Endothelial cell of umbilical vein (primary cell): ENCODE results near the gene ZNF202. TPM values are rescaled to one million over a fixed set of nuclear protein-coding genes. Genes with fewer than 3 reads are reported as not detected.

Experiments used
- BruUV-seq: library from RNA; stranded (reverse); fragments of 400-500 nt; replicated peaks from 2 replicates; lab custom pipeline; 2021; lab: Mats Ljungman, UMichigan
- CTCF ChIA-PET: fragments of 300-600, 350-600 bp; sonication (Branson Sonifier 250); formaldehyde crosslinking; loops from one replicate; lab custom pipeline; 2021; ENCODE audit warnings: antibody characterized with exemption, inconsistent platforms; lab: Charles Lee
- POLR2A ChIA-PET: fragments of 300-600, 350-600 bp; sonication (Branson Sonifier 250); formaldehyde crosslinking; loops from one replicate; lab custom pipeline; 2021; ENCODE audit warnings: antibody characterized with exemption, inconsistent platforms; lab: Charles Lee
- DNase-seq: peaks from one replicate; pipeline ENCODE4 v3.0.0-alpha.2; 2011; ENCODE audit warnings: low read depth, low spot score
- FAIRE-seq: peaks from 2 replicates; lab custom pipeline; 2011; peaks lifted over from hg19 to GRCh38; lab: Jason Lieb, UNC
- H2AFZ ChIP-seq: 2 replicates; pipeline ENCODE4 v1.6.0; 2012; ENCODE audit warnings: low read depth, low read length, control low read depth, inconsistent platforms
- H3K27ac ChIP-seq: 2 replicates; pipeline ENCODE4 v1.5.1; 2011; ENCODE audit warnings: low read depth, mild to moderate bottlenecking, control low read depth, low read length, moderate library complexity; ENCODE audit not compliant: insufficient read depth
- H3K27me3 ChIP-seq, 2 experiments: 2 replicates each; pipeline versions ENCODE4 v1.6.0 to v1.6.1; 2011; ENCODE audit warnings: low read length in 2 of 2, mixed read lengths in 1 of 2; ENCODE audit not compliant: control insufficient read depth in 2 of 2, insufficient read depth in 2 of 2
- H3K36me3 ChIP-seq, 2 experiments: 2 replicates in 1 of 2; 3 replicates in 1 of 2; pipeline ENCODE4 v1.5.1; 2011; ENCODE audit warnings: low read length in 2 of 2, mild to moderate bottlenecking in 1 of 2, moderate library complexity in 1 of 2; ENCODE audit not compliant: control insufficient read depth in 2 of 2, insufficient read depth in 2 of 2; ENCODE audit errors: extremely low read depth in 1 of 2
- H3K4me1 ChIP-seq: 3 replicates; pipeline ENCODE4 v1.5.1; 2011; ENCODE audit warnings: mild to moderate bottlenecking, low read length; ENCODE audit not compliant: control insufficient read depth, insufficient read depth; ENCODE audit errors: extremely low read depth
- H3K4me2 ChIP-seq: 2 replicates; pipeline ENCODE4 v1.6.1; 2011; ENCODE audit warnings: low read length, control low read depth, mixed read lengths; ENCODE audit not compliant: insufficient read depth
- H3K4me3 ChIP-seq, 3 experiments: fragments of 200-600 bp in 1 of 3; sonication (generic), shearing (Covaris generic) in 1 of 3; replicated peaks in 1 of 3; 2 replicates each; pipeline ENCODE4 v1.5.1; 2011 to 2016; ENCODE audit warnings: control low read depth in 3 of 3, low read length in 3 of 3, mild to moderate bottlenecking in 2 of 3, inconsistent platforms in 1 of 3, low read depth in 1 of 3, moderate library complexity in 1 of 3; ENCODE audit not compliant: insufficient read depth in 1 of 3
- H3K79me2 ChIP-seq: 2 replicates; pipeline ENCODE4 v1.6.0; 2012; ENCODE audit warnings: low read length, inconsistent platforms; ENCODE audit not compliant: control insufficient read depth, insufficient read depth
- H3K9ac ChIP-seq: replicated peaks from 2 replicates; pipeline ENCODE3; 2011; ENCODE audit warnings: low read length, control low read depth; ENCODE audit not compliant: insufficient read depth; ENCODE audit errors: extremely low read depth
- H3K9me1 ChIP-seq: replicated peaks from 3 replicates; pipeline ENCODE4 v1.6.0; 2011; ENCODE audit warnings: mild to moderate bottlenecking, low read length; ENCODE audit not compliant: control insufficient read depth, insufficient read depth; ENCODE audit errors: extremely low read depth
- H3K9me3 ChIP-seq: replicated peaks from 2 replicates; pipeline ENCODE4 v1.5.1; 2012; ENCODE audit warnings: low read length, inconsistent platforms; ENCODE audit not compliant: control insufficient read depth, insufficient read depth
- H4K20me1 ChIP-seq: replicated peaks from 2 replicates; pipeline ENCODE3; 2011; ENCODE audit warnings: mild to moderate bottlenecking, low read length; ENCODE audit not compliant: control insufficient read depth, insufficient read depth; ENCODE audit errors: extremely low read depth
- EZH2 ChIP-seq: IDR thresholded peaks from 2 replicates; pipeline ENCODE4 v1.6.1; 2012; ENCODE audit warnings: borderline replicate concordance, low read depth, mild to moderate bottlenecking, moderate library complexity, low read length, inconsistent platforms; ENCODE audit not compliant: severe bottlenecking
- FOS ChIP-seq: IDR thresholded peaks from 2 replicates; pipeline ENCODE4 v1.6.1; 2011; ENCODE audit warnings: mild to moderate bottlenecking, low read length, moderate library complexity, borderline replicate concordance; ENCODE audit not compliant: insufficient read depth
- GATA2 ChIP-seq: IDR thresholded peaks from 2 replicates; pipeline ENCODE4 v1.7.0; 2011; ENCODE audit warnings: low read depth, mild to moderate bottlenecking, moderate library complexity, mixed read lengths, low read length; ENCODE audit not compliant: insufficient read length, insufficient read depth
- JUN ChIP-seq: IDR thresholded peaks from 2 replicates; pipeline ENCODE4 v1.6.1; 2011; ENCODE audit warnings: borderline replicate concordance, low read depth; ENCODE audit not compliant: insufficient read length, insufficient read depth
- MYC ChIP-seq: IDR thresholded peaks from one replicate; pipeline ENCODE4 v1.6.1; 2011; ENCODE audit warnings: mild to moderate bottlenecking, low read depth, low read length
- POLR2A ChIP-seq: IDR thresholded peaks from 2 replicates; pipeline ENCODE4 v1.6.1; 2012; ENCODE audit warnings: low read depth, mild to moderate bottlenecking, control low read depth, low read length
- POLR2AphosphoS5 ChIP-seq: IDR thresholded peaks from 2 replicates; pipeline ENCODE4 v1.6.1; 2012; ENCODE audit warnings: low read depth, mild to moderate bottlenecking, control low read depth, low read length, moderate library complexity; ENCODE audit not compliant: insufficient read depth
- dilution Hi-C: fragments of 300-500 bp; cut with MboI; formaldehyde crosslinking; loops from one replicate; pipeline ENCODE4 v1.15.0; 2019; ENCODE audit warnings: low sequenced_read_pairs; ENCODE audit not compliant: extremely low pct_ligation_motif_present
- intact Hi-C: fragments of 100-400 bp; cut with micrococcal nuclease; formaldehyde crosslinking; loops from one replicate; pipeline ENCODE4 v1.10.0; 2022
- polyA plus RNA-seq, 4 experiments: library from polyadenylated mRNA; depleted of rRNA in 3 of 4; stranded (reverse) in 3 of 4; unstranded in 1 of 4; fragments of >200 nt; gene quantifications; 2 replicates each; pipeline versions ENCODE4 v1.2.1 to v1.2.3, GENCODE V29; 2011 to 2012; ENCODE audit warnings: missing spikeins in 1 of 4
- total RNA-seq: library from RNA; stranded (reverse); gene quantifications from 2 replicates; pipeline ENCODE4 v1.2.3, GENCODE V29; 2021
- TF ChIP-seq, protein P1 (sequence below), 2 donors: IDR thresholded peaks; 1 replicate in 1 of 2; 2 replicates in 1 of 2; pipeline ENCODE4 v1.5.1; 2011; ENCODE audit warnings: low read length in 2 of 2, mild to moderate bottlenecking in 2 of 2, moderate library complexity in 2 of 2, control low read depth in 1 of 2, inconsistent platforms in 1 of 2, low read depth in 1 of 2; ENCODE audit not compliant: insufficient read depth in 1 of 2; ENCODE audit errors: extremely low read depth in 1 of 2
- TF ChIP-seq, protein P2 (sequence below): IDR thresholded peaks from 2 replicates; pipeline ENCODE4 v1.6.1; 2011; ENCODE audit not compliant: insufficient read depth, insufficient read length

Gene ZNF202
- total and polyA plus RNA-seq, 2 donors (not counting 3 experiments of a cell fraction or from before 2014, with no cell fraction given), result 6.5 to 12.3 TPM

DNA sequence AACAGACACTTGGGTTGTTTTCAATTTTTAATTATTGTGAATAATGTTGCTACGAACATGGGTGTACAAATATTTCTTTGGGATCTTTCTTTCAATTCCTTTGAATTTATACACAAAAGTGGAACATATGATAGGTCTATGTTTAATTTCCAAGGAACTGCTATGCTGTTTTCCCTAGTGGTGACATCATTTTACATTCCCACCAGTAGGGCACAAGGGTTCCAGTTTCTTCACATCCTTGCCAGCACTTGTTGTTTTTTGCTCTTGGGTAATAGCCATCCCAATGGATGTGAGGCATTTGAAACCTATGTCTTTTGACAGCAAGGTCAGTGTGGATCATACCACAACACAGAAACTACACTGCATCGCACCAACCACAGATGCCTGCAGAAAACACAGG lies 45.3 kb downstream of the ZNF202 start:
- no TSS peak for BruUV-seq
- Histone ChIP-seq H3K27ac (no peak overlapping the region), H3K79me2 (no peaks in the 10 kb centered on the region), H3K36me3 (no peaks in the 10 kb centered on the region), H3K9me3 (no peaks in the 10 kb centered on the region), H2AFZ (no peak overlapping the region), H3K27me3 (peaks cover 0 to 2% of the 10 kb centered on the region in 2 experiments), H3K4me3 (no peak overlapping the region), H3K9ac (no peak overlapping the region), H3K4me1 (no peaks in the 10 kb centered on the region), H4K20me1 (no peaks in the 10 kb centered on the region), H3K4me2 (no peak overlapping the region), H3K9me1 (no peaks in the 10 kb centered on the region)
- dilution Hi-C loops (no loop called here), intact Hi-C loops (no loop called here)
- DNase-seq, result no peak
- TF ChIP-seq MYC (no peak), EZH2 (no peak), JUN (no peak), POLR2A (no peak), FOS (no peak), POLR2AphosphoS5 (no peak), GATA2 (no peak)
- TF ChIP-seq, protein P1, sequence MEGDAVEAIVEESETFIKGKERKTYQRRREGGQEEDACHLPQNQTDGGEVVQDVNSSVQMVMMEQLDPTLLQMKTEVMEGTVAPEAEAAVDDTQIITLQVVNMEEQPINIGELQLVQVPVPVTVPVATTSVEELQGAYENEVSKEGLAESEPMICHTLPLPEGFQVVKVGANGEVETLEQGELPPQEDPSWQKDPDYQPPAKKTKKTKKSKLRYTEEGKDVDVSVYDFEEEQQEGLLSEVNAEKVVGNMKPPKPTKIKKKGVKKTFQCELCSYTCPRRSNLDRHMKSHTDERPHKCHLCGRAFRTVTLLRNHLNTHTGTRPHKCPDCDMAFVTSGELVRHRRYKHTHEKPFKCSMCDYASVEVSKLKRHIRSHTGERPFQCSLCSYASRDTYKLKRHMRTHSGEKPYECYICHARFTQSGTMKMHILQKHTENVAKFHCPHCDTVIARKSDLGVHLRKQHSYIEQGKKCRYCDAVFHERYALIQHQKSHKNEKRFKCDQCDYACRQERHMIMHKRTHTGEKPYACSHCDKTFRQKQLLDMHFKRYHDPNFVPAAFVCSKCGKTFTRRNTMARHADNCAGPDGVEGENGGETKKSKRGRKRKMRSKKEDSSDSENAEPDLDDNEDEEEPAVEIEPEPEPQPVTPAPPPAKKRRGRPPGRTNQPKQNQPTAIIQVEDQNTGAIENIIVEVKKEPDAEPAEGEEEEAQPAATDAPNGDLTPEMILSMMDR (IDR thresholded peaks at IDR 0.05; ENCODE audit: extremely low read depth in 1 of 2, insufficient read depth in 1 of 2, low read depth in 1 of 2, low read length in 2 of 2), result no peak
- TF ChIP-seq, protein P2, sequence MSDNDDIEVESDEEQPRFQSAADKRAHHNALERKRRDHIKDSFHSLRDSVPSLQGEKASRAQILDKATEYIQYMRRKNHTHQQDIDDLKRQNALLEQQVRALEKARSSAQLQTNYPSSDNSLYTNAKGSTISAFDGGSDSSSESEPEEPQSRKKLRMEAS, result no peak
- ChIA-PET POLR2A (no interaction called here), CTCF (no interaction called here)
- no peak for FAIRE-seq
